NCI-H82 treated with DMSO at 0.1 percent for 48 hours (cell line): Measurements from ENCODE around the gene LCN15.
A peak's percentile ranks its signal among the peaks of the same experiment; 100 is the strongest.
"Not testable (repeated sequence)": the region's sequence is repeated elsewhere in the genome, so short reads cannot be mapped to it uniquely, and the experiment has no call there.

Experiments
- DNase-seq: peaks from one replicate; lab custom pipeline; 2025; ENCODE audit not compliant: unreplicated experiment; lab: John Stamatoyannopoulos, UW

LCN15 gene, protein sequence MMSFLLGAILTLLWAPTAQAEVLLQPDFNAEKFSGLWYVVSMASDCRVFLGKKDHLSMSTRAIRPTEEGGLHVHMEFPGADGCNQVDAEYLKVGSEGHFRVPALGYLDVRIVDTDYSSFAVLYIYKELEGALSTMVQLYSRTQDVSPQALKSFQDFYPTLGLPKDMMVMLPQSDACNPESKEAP

DNA sequence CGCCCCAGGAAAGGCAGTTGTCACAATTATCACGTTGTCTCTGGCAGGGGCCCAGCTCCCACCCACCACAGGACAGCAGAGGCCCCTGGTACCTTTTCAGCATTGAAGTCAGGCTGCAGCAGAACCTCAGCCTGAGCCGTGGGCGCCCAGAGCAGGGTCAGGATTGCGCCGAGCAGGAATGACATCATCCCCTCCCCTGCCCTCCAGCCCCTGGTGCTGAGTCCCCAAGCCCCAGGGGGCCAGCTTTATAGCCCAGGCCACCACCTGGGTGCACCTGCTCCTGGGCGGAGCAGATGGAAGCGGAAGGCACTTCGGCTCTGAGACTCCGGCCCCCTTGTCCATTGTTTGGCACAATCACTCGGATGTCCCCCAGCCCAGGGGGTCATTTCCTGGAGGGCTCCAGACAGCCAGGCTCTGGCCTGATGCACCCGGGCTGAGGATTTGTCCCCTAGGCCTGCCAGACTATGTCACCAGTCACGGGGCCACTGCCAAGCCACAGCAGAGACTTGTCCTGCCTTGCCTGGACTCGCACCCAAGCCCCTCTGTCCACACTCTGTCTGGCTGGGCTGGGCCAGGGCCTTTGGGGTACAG lies at the start of gene LCN15:
TSS of gene LCN15 (minus strand) at position 218 of the 591 bp plus-strand sequence. CDS start at position 188, 30 bp downstream.
- DNase-seq, result no peak

DNA sequence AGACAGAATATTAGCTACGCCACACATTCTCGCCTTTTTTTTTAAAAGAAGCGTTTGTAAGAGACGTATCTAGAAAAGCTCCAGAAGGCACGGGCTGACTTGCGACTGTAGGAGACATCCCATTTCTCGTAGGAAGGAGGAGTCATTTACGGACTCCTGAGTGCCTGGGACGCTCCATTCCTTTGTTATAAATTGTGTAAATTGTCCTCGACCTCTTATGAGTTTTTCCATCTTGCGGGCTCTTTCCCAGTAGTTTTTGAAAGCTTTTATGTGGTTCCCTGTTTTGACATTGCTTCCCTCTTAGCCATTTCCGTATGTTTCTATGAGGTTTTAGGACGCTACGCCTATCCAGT lies 44.5 kb upstream of the LCN15 start:
- no peak for DNase-seq

DNA sequence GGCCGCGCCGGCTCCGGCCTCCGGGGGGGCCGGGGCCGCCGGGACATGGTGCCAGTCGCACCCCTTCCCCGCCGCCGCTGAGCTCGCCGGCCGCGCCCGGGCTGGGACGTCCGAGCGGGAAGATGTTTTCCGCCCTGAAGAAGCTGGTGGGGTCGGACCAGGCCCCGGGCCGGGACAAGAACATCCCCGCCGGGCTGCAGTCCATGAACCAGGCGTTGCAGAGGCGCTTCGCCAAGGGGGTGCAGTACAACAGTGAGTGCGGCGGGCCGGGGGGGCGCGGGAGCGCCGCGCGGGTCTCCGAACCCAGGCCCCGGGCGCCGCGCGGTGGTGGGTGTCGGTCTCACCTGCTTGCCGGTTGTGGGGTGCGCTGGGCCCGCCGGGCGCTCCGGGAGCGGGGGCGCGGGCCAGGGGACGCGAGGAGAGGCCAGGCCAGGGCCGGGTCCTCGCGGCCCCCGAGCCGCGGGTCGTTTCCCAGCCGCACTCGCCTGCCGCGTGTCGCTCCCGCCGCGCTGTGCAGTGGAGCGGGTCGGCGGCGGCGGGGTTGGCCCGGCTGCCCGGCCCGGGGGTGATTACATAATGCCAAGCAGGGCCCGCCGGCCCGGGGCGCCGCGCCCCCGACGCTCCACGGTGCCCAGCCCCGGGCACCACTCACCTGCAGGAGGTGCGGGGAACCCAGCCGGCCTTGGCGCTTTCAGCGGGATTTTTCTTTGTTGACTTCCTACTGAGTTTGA lies 43.9 kb upstream of the LCN15 start:
- DNase-seq, result no peak

DNA sequence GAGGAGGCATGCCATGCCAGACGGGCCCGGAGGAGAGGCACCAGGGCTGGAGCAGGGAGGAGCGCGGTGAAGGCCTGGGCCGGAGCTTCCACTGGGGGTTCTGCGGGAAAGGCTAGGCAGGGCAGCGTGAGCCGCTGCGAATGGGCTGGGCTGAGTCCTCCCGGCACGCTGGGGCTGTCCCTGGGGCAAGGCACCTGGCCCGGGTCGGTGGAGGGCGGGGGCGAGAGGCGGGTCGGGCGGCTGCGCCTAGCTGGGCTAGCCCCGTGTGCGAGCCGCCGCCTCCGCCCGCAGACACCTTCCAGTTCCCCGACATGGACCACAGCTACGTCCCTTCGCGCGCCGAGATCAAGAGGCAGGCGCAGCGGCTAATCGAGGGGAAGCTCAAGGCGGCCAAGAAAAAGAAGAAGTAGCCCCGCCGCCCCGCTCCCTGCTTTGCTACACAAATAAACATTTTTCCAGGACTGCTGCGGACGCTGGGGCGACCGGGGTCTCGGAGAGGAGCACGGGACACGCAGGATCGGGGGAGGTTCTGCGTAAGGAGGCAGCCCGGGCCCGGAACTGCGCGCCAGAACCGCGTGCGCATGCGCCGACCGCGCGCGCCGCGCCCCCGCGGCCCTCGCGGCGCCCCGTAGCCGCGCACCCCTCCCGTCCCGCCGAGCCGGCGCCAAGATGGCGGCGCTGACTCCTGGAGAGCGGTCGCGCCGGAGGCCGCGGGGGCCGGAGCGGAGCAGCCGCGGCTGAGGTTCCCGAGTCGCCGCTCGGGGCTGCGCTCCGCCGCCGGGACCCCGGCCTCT lies 43.2 kb upstream of the LCN15 start, which contains the start of gene RABL6:
TSS of gene RABL6 (plus strand) at position 668 of the 794 bp plus-strand sequence. CDS start 249 bp downstream, outside the sequence.
- peak; percentile 33 for DNase-seq

DNA sequence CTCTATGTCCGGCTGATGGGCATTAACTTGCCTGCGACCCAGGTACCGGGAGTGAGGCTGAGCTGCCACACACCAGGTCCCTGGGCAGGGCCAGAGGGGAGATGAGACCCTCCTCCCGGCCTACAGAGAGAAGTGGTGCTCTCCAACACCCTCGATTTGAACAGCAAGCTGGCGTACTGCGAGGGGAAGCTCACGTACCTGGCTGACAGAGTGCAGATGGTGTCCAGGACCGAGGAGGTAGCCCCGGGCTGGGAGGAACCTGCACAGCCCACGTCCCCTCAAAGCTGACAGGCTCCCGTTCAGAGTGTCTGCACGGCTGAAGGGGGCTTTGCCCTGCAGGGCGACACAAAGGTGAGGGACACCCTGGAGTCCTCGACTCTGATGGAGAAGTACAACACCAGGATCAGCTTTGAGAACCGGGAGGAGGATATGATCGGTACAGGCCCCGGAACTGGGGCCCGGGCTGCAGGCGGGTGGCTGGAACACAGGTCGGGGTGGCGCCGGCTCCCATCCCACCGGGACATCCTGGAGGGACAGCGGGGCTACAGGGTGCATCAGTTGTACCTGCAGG lies 42.4 kb upstream of the LCN15 start:
- DNase-seq, result no peak

DNA sequence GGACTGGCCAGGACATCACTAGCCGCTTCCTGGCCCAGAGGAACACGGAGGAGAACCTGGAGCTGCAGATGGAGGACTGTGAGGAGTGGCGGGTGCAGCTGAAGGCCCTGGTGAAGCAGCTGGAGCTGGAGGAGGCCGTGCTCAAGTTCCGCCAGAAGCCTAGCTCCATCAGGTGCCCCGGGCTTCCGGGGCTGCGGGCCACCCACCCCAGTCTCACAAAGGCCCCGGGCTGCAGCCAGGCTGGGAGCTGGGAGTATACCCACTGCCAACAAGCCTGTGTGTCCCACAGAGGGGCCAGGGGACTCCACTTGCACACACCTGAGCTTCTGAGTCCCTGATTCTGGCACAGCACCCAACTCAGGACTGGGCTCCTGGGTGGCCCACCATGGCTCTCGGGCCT lies 41.7 kb upstream of the LCN15 start:
- DNase-seq, result no peak

DNA sequence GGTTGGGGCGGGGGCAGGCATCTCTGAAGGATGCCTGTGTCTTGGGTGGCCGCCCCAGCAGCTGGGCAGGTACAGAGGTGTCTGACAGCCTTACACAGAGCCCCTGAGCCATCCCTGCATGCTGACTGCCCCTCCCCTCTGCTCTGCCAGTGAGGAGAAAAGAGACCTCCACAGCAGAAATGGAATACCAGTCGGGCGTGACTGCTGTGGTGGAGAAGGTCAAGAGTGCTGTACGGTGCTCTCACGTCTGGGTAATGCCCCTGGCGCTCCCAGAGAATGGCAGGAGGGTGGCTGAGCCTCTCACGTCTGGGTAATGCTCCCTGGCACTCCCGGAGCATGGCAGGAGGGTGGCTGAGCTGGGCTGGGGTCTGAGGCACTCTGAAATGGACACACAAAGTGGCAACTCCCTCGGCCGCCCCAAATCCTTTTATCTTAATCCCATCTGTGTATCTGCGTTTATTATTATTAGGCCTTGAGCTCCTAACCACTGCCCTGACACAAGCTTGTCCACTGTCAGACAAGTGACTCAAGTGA lies 41.0 kb upstream of the LCN15 start:
- no peak for DNase-seq

DNA sequence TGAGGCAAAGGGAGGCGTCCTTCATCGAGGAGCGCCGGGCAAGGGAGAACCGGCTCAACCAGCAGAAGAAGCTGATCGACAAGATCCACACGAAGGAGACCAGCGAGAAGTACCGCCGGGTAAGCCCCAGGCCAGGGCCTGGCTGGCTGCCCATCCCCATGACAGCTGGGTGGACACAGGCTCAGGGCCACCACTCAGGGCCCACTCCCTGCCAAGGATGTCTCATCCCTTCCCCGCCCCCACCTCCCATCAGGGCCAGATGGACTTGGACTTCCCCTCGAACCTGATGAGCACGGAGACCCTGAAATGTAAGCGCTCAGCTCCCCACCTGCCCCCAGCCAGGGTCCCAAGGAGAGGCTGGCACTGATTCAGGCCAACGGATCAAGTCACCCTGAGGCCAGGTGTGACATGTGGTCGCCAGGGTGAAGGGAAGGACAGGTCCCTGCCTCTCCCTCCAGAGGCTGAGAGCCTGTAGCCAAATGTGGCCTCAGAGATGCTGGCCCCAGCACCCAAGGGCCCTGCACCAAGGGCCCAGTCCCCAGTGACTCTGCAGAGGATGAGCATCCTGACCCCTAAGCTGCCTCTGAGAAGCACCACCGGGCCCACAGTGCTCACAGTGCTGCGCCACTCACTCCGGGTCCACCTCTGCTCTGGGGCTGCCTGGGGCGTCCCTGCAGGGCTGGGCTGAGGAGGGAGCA lies 40.3 kb upstream of the LCN15 start:
- DNase-seq, result no peak

DNA sequence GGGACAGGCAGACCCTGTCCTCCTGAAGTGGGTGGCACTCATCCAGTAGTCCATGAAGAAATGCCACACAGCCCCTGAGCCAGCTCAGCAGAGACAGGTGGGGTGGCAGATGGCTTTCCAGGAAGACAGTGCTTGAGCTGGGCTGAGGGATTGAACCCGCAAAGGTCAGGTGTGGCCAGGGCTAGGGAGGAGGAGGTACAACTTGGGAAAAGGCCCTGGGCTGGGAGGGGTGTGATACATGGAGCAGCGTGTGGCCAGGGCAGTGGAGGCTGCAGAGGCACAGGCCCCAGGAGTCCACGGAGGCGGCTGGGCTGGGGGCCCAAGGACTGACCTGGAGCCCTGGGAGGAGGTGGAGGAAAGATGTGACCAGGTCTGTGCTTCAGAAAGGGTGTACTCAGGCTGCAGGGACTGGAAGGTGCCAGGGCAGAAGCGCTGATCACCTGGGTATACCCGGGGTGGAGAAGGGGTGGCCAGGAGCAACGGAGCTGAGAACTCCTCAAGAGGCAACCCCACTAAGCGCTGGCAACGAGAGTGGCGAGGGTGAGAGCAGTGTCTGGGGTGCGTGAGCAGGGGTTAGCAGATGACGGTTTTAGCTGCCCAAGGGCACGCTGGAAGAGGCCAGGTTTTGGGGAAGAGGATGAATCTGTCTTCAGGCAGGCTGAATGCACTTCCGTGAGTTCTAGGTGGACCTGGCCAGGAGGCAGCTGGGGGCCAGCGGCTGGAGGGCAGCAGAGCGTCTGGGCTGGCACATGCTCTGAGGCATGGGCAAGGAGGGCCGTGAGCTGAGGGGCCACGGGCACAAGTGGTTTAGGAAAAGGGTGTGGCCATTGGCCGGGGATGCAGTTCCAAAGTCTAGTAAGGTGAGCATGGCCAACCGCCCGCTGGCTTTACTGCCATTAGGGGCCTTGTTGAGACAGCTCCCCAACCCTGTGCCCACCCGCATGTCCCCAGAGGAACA lies 39.5 kb upstream of the LCN15 start:
- no peak for DNase-seq

DNA sequence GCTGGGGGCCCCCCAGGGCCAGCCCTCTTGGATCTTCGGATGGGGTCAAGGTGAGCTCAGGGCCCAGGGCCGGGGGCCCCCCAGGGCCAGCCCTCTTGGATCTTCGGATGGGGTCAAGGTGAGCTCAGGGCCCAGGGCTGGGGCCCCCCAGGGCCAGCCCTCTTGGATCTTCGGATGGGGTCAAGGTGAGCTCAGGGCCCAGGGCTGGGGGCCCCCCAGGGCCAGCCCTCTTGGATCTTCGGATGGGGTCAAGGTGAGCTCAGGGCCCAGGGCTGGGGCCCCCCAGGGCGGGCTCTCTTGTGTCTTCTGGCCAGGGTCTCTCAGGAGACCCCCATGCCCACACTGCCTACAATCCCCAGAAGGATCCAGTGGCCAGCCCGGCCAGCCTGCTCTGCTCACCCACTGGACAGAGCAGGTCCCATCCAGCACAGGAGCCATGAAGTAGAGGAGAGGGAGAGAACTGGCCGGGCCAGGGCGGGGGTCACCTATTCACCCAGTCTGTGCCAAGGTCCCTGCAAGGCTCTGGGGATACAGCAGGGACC lies 38.8 kb upstream of the LCN15 start:
- DNase-seq, result not testable (repeated sequence)

DNA sequence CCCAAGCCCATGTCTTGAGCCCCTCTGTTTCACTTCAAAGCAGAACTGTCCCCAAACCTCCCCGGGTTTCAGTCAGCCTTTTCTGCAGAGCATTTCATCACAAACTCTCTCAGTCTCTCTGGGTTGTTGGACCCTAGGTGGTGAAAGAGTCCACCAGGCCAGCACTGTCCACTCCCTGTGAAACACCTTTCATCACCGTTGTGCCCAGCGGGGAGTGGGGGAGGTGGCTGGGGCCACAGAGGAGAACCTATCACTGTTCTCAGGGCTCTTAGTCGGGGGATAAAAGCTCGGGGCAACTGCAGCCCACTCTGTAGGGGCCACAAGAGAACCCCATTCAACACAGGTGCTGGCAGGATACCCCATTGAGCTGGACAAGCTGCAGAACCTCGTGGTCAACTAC lies 38.0 kb upstream of the LCN15 start:
- DNase-seq, result no peak

DNA sequence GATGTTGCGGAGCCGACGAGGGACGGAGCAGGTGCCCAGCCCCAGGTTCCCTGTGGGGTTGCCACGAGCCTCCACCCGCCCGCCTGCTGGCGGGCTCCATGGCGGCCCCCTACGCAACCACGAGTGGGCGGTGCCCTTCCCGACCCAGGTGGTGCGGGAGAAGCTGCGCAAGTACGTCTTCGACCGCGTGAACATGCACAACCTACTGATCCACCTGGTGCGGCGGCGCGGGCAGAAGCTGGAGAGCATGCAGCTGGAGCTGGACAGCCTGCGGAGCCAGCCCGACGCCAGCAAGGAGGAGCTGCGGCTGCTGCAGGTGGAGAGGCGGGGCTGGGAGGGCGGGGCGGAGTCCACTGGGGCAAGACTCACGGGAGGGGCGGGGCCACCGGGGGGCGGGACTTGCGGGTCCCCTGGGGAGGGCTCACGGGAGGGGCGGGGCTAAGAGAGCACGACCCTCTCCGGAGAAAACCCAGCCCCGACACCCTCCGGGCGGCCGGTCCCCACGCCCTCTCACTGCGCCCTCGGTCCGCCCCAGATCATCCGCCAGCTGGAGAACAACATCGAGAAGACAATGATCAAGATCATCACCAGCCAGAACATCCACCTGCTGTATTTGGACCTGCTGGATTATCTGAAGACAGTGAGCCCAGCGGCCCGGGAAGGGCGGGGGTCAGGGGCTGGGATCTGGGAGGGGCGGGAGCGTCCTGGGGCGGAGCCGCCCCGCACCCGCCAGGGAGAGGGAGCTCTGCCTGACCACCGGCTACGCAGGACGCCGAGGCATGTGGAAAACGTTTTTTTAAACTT lies 35.7 kb upstream of the LCN15 start:
- DNase-seq, result peak; percentile 73

DNA sequence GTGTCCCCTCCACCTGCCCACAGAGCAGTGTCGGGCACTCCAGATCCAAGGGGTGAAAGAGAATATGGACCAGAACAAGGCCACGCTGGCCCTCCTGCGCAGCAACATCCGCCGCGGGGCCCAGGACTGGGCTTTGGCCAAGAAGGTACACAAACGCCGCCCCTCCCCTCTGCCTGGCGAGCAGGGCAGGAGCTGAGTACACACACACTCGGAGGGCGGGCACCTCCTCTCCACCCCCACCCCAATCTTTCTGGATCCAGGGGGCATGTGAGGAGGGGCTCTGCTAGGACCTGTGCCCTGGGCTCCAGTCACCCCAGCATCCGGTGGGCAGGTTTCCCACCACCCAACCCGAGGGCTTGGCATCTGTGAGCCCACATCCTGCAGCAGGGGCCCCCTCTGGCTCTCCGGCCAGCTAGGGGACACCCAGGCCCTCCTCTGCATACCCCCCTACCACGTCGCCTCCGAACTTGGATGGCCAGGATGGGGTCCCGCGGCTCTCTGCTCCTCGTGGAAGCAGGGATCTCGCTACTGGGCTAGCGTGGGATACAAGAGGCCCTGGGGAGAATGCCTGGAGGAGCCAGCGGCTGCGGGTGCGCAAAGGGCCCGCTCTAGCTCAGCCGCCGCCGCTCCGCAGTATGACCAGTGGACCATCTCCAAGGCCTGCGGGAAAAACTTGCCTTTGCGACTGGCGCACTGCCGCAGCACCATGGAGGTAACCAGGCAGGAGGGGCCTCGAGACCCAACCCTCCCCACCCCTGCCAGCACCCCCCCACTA lies 34.9 kb upstream of the LCN15 start:
- DNase-seq, result no peak

DNA sequence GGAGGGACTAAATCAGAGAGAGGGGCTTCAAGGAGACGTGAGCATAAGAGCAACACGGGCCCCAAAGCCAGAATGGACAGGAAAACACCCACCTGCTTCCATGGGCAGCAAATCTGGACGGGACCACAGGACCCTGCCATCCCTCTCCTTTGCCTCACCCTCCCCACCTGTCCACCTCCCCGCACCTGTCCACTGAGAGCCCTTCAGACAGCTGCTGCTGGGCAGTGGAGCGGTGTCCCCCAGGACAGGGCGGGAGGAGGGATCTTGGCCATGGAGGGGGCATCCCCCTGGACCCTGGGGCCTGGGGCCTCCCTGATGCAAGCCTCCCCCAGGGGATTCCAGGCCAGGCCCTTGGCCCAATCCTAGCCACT lies 34.4 kb upstream of the LCN15 start:
- no peak for DNase-seq

DNA sequence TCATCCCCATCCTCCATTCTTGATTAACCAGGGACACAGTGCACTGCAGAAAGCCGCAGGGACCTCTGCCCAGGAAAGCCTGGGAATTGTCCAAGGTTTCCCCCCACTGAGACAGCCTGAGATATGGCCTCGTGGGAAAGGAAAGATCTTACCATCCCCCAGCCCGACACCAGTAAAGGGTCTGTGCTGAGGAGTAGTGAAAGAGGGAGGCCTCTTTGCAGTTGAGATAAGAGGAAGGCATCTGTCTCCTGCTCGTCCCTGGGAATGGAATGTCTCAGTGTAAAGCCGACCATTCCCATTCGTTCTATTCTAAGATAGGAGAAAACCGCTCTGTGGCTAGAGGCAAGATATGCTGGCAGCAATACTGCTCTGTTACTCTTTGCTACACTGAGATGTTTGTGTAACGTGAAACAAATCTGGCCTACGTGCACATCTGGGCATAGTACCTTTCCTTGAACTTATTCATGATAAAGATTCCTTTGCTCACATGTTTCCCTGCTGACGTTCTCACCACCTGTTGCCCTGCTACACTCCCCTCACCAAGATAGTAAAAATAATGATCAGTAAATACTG lies 32.5 kb upstream of the LCN15 start:
- not testable (repeated sequence) for DNase-seq

DNA sequence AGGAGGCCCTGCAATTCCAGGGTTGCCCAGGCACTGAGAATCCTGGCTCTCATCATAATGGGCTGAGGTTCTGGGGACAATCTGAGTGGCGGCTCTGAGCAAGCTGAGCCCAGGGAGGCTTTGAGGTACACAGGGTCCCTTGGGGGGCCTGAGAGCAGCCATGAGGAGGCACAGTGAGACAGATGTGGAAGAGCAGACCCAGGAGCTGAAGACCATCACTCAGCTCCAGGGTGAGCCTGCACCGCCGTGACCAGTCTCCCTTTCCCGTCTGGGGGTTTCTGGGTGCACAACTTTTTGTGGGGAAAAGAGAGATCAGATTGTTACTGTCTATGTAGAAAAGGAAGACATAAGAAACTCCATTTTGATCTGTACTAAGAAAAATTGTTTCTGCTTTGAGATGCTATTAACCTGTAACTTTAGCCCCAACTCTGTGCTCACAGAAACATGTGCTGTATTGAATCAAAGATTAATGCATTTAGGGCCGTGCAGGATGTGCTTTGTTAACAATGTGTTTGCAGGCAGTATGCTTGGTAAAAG lies 32.0 kb upstream of the LCN15 start, which contains the start of gene CCDC183:
TSS of gene CCDC183 (plus strand) at position 101 of the 537 bp plus-strand sequence. CDS start at position 161, 60 bp downstream.
- no peak for DNase-seq

DNA sequence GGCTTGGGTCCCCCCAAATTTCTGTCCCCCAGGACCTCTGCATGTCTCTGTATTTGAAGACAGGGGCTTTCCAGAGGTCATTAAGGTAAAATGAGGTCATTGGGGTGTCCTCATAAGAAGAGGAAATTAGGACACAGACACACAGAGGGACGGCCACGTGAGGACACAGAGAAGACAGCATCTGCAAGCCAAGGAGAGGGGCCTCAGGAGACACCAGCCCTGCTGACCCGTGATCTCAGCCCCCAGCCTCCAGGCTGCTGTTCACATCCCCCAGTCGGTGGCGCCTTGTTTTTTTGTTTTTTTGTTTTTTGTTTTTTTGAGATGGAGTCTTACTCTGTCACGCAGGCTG lies 30.7 kb upstream of the LCN15 start:
- DNase-seq, result no peak
